SK-N-SH treated with all-trans-retinoic acid at 6 μM for 48 hours (cell line): ENCODE data around the gene C3orf38.

Source experiments
- ARNTL ChIP-seq: fragments of 450-650 bp; formaldehyde crosslinking; IDR thresholded peaks from 2 replicates; pipeline ENCODE4 v1.5.0; 2020; ENCODE audit warnings: low read depth, mild to moderate bottlenecking, moderate library complexity, borderline replicate concordance
- BACH2 ChIP-seq: fragments of 250-450 bp; sonication (Bioruptor Pico); IDR thresholded peaks from 2 replicates; pipeline ENCODE4 v1.9.0; 2021; ENCODE audit warnings: mild to moderate bottlenecking, borderline replicate concordance
- OSR1 ChIP-seq: fragments of 250-450 bp; sonication (Bioruptor Pico); IDR thresholded peaks from 2 replicates; pipeline ENCODE4 v1.8.0; 2022; ENCODE audit warnings: moderate library complexity, mild to moderate bottlenecking, inconsistent platforms
- PPARA ChIP-seq: fragments of 250-450 bp; sonication (Bioruptor Pico); IDR thresholded peaks from 2 replicates; pipeline ENCODE4 v1.5.0; 2020; ENCODE audit warnings: mild to moderate bottlenecking, borderline replicate concordance
- RARB ChIP-seq: fragments of 250-450 bp; sonication (Bioruptor Pico); IDR thresholded peaks from 2 replicates; pipeline ENCODE4 v1.8.0; 2021; ENCODE audit warnings: mild to moderate bottlenecking, moderate library complexity
- SNAI2 ChIP-seq: fragments of 250-450 bp; sonication (Bioruptor Pico); IDR thresholded peaks from 2 replicates; pipeline ENCODE4 v1.5.0; 2020; ENCODE audit warnings: mild to moderate bottlenecking, moderate library complexity
- TOX ChIP-seq: fragments of 250-450 bp; sonication (Bioruptor Pico); IDR thresholded peaks from 2 replicates; pipeline ENCODE4 v1.8.0; 2021; ENCODE audit warnings: mild to moderate bottlenecking, moderate library complexity, borderline replicate concordance
- ZC3H10 ChIP-seq: fragments of 250-450 bp; sonication (Bioruptor Pico); IDR thresholded peaks from 2 replicates; pipeline ENCODE4 v1.5.1; 2021; ENCODE audit warnings: mild to moderate bottlenecking, moderate library complexity
- ZFP3 ChIP-seq: fragments of 250-450 bp; sonication (Bioruptor Pico); IDR thresholded peaks from 2 replicates; pipeline ENCODE4 v1.5.0; 2020; ENCODE audit warnings: mild to moderate bottlenecking, moderate library complexity
- ZFP30 ChIP-seq: fragments of 450-650 bp; formaldehyde crosslinking; IDR thresholded peaks from 2 replicates; pipeline ENCODE4 v1.5.0; 2022; ENCODE audit warnings: mild to moderate bottlenecking, moderate library complexity
- ZNF8 ChIP-seq: fragments of 450-650 bp; formaldehyde crosslinking; IDR thresholded peaks from 2 replicates; pipeline ENCODE4 v1.5.0; 2020; ENCODE audit warnings: mild to moderate bottlenecking, moderate library complexity
- TF ChIP-seq, protein P1 (sequence below): fragments of 250-450 bp; sonication (Bioruptor Pico); IDR thresholded peaks from 2 replicates; pipeline ENCODE4 v1.8.0; 2020; ENCODE audit warnings: mild to moderate bottlenecking, moderate library complexity, borderline replicate concordance
- TF ChIP-seq, protein P2 (sequence below): fragments of 250-450 bp; sonication (Bioruptor Pico); IDR thresholded peaks from 2 replicates; pipeline ENCODE4 v1.5.1; 2020; ENCODE audit warnings: low read depth, mild to moderate bottlenecking, moderate library complexity
- TF ChIP-seq, protein P3 (sequence below): fragments of 250-450 bp; sonication (Bioruptor Pico); IDR thresholded peaks from 2 replicates; pipeline ENCODE4 v1.8.0; 2021; ENCODE audit warnings: low read depth, mild to moderate bottlenecking, moderate library complexity, borderline replicate concordance

GRCh38 chr3:88166419-88166971 lies 16.7 kb downstream of the C3orf38 start:
- TF ChIP-seq ARNTL (CRISPR knock-in tag) (no peak), ZFP3 (CRISPR knock-in tag) (no peak), RARB (CRISPR knock-in tag) (no peak), BACH2 (CRISPR knock-in tag) (no peak), PPARA (CRISPR knock-in tag) (no peak), ZFP30 (CRISPR knock-in tag) (no peak), TOX (CRISPR knock-in tag) (no peak), SNAI2 (CRISPR knock-in tag) (no peak), ZNF8 (no peak), OSR1 (CRISPR knock-in tag) (no peak), ZC3H10 (no peak)
- TF ChIP-seq, protein P1, sequence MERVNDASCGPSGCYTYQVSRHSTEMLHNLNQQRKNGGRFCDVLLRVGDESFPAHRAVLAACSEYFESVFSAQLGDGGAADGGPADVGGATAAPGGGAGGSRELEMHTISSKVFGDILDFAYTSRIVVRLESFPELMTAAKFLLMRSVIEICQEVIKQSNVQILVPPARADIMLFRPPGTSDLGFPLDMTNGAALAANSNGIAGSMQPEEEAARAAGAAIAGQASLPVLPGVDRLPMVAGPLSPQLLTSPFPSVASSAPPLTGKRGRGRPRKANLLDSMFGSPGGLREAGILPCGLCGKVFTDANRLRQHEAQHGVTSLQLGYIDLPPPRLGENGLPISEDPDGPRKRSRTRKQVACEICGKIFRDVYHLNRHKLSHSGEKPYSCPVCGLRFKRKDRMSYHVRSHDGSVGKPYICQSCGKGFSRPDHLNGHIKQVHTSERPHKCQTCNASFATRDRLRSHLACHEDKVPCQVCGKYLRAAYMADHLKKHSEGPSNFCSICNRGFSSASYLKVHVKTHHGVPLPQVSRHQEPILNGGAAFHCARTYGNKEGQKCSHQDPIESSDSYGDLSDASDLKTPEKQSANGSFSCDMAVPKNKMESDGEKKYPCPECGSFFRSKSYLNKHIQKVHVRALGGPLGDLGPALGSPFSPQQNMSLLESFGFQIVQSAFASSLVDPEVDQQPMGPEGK (CRISPR knock-in tag), result no peak
- TF ChIP-seq, protein P2, sequence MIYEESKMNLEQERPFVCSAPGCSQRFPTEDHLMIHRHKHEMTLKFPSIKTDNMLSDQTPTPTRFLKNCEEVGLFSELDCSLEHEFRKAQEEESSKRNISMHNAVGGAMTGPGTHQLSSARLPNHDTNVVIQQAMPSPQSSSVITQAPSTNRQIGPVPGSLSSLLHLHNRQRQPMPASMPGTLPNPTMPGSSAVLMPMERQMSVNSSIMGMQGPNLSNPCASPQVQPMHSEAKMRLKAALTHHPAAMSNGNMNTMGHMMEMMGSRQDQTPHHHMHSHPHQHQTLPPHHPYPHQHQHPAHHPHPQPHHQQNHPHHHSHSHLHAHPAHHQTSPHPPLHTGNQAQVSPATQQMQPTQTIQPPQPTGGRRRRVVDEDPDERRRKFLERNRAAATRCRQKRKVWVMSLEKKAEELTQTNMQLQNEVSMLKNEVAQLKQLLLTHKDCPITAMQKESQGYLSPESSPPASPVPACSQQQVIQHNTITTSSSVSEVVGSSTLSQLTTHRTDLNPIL (CRISPR knock-in tag), result no peak
- TF ChIP-seq, protein P3, sequence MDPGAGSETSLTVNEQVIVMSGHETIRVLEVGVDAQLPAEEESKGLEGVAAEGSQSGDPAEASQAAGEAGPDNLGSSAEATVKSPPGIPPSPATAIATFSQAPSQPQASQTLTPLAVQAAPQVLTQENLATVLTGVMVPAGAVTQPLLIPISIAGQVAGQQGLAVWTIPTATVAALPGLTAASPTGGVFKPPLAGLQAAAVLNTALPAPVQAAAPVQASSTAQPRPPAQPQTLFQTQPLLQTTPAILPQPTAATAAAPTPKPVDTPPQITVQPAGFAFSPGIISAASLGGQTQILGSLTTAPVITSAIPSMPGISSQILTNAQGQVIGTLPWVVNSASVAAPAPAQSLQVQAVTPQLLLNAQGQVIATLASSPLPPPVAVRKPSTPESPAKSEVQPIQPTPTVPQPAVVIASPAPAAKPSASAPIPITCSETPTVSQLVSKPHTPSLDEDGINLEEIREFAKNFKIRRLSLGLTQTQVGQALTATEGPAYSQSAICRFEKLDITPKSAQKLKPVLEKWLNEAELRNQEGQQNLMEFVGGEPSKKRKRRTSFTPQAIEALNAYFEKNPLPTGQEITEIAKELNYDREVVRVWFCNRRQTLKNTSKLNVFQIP (CRISPR knock-in tag), result no peak
